ENCODE results near the gene ZNF428.

The ZNF428 gene

DNA sequence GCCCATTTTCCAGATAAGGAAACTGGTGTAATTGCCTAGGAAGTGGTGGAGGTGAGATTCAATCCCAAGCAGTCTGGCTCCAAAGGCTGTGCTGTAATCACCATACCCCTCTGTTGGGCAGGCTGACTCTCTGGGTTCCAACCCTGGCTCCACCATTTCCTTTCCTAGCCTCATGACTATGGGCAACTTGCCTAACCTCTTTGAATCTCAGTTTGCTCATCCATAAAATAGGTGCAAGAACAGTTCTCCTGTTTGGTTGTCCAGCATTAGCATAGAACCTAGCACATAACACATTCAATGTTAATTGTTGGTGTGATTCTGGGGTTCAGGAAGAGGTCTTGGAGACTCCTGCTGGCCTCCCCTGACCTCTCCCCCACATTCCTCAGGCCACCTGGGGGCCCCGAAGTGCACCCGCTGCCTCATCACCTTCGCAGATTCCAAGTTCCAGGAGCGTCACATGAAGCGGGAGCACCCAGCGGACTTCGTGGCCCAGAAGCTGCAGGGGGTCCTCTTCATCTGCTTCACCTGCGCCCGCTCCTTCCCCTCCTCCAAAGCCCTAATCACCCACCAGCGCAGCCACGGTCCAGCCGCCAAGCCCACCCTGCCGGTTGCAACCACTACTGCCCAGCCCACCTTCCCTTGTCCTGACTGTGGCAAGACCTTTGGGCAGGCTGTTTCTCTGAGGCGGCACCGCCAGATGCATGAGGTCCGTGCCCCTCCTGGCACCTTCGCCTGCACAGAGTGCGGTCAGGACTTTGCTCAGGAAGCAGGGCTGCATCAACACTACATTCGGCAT is 20.8 kb downstream of the ZNF428 start:
- H3K14ac ChIP-seq (ENCODE audit: low read length), result no peak overlapping the region
- no peak overlapping the region for H4K12ac ChIP-seq (ENCODE audit: low read depth, low read length)
- H3K4me1 ChIP-seq (ENCODE audit: control insufficient read depth in 1 of 2, insufficient read depth in 2 of 2, low read length in 2 of 2), result peaks cover 9 to 12% of the 10 kb centered on the region in 2 experiments
- H3K4ac ChIP-seq (ENCODE audit: low read depth, low read length), result no peak overlapping the region
- H2AFZ ChIP-seq (ENCODE audit: insufficient read depth, low read length, poor library complexity), result no peak overlapping the region
- H3K9ac ChIP-seq (ENCODE audit: low read length), result no peak overlapping the region
- no peak overlapping the region for H2BK5ac ChIP-seq (ENCODE audit: low read depth, low read length, poor library complexity)
- no peak overlapping the region for H3K27ac ChIP-seq (ENCODE audit: low read depth, low read length)
- no peak overlapping the region for H3K18ac ChIP-seq (ENCODE audit: low read length)
- H4K8ac ChIP-seq (ENCODE audit: low read depth, low read length), result no peak overlapping the region
- no peak for DNase-seq
- no CpG with 5 or more reads among the region's 19 CpGs for WGBS (ENCODE audit: extremely low coverage, insufficient coverage, insufficient read length)
- H3K9me3 ChIP-seq (ENCODE audit: insufficient read depth, low read depth, low read length), result no peaks in the 10 kb centered on the region
- H4K91ac ChIP-seq (ENCODE audit: low read depth, low read length), result no peak overlapping the region
- no peak overlapping the region for H3K4me2 ChIP-seq (ENCODE audit: low read length)
- H3K4me3 ChIP-seq (ENCODE audit: low read depth, low read length), result no peak overlapping the region
- H3K23ac ChIP-seq (ENCODE audit: low read length), result no peak overlapping the region
- H3K79me1 ChIP-seq (ENCODE audit: low read length), result peaks cover 13% of the 10 kb centered on the region
- no peaks in the 10 kb centered on the region for H3K27me3 ChIP-seq (ENCODE audit: insufficient read depth, low read length)
- peaks cover 9% of the 10 kb centered on the region for H3K79me2 ChIP-seq (ENCODE audit: control insufficient read depth, insufficient read depth, low read length, poor library complexity)
- H2BK12ac ChIP-seq (ENCODE audit: low read length), result no peak overlapping the region
- H3K36me3 ChIP-seq (ENCODE audit: control insufficient read depth in 1 of 2, insufficient read depth in 2 of 2, low read length in 2 of 2), result peaks cover 22 to 29% of the 10 kb centered on the region in 2 experiments
- no peak overlapping the region for H2AK5ac ChIP-seq (ENCODE audit: low read length)
- no peak overlapping the region for H2BK120ac ChIP-seq (ENCODE audit: insufficient read depth, low read length, poor library complexity)

GRCh38 chr19:43597876-43598275 is 21.6 kb downstream of the ZNF428 start:
- WGBS (ENCODE audit: extremely low coverage, insufficient coverage, insufficient read length), result no CpG with 5 or more reads among the region's 5 CpGs
- H3K9me3 ChIP-seq (ENCODE audit: insufficient read depth, low read depth, low read length), result peaks cover 1% of the 10 kb centered on the region
- H3K27ac ChIP-seq (ENCODE audit: low read depth, low read length), result no peak overlapping the region
- H2BK12ac ChIP-seq (ENCODE audit: low read length), result no peak overlapping the region
- no peak overlapping the region for H3K9ac ChIP-seq (ENCODE audit: low read length)
- no peak overlapping the region for H2BK5ac ChIP-seq (ENCODE audit: low read depth, low read length, poor library complexity)
- H4K12ac ChIP-seq (ENCODE audit: low read depth, low read length), result no peak overlapping the region
- peak overlapping the region; percentile 12 for H3K4ac ChIP-seq (ENCODE audit: low read depth, low read length)
- H3K23ac ChIP-seq (ENCODE audit: low read length), result no peak overlapping the region
- peaks cover 28 to 37% of the 10 kb centered on the region in 2 experiments for H3K36me3 ChIP-seq (ENCODE audit: control insufficient read depth in 1 of 2, insufficient read depth in 2 of 2, low read length in 2 of 2)
- H3K18ac ChIP-seq (ENCODE audit: low read length), result no peak overlapping the region
- peaks cover 9 to 12% of the 10 kb centered on the region in 2 experiments for H3K4me1 ChIP-seq (ENCODE audit: control insufficient read depth in 1 of 2, insufficient read depth in 2 of 2, low read length in 2 of 2)
- H3K4me3 ChIP-seq (ENCODE audit: low read depth, low read length), result no peak overlapping the region
- no peak for DNase-seq
- no peak overlapping the region for H2AK5ac ChIP-seq (ENCODE audit: low read length)
- H3K4me2 ChIP-seq (ENCODE audit: low read length), result no peak overlapping the region
- H2AFZ ChIP-seq (ENCODE audit: insufficient read depth, low read length, poor library complexity), result no peak overlapping the region
- H3K27me3 ChIP-seq (ENCODE audit: insufficient read depth, low read length), result no peaks in the 10 kb centered on the region
- H4K91ac ChIP-seq (ENCODE audit: low read depth, low read length), result no peak overlapping the region
- no peak overlapping the region for H4K8ac ChIP-seq (ENCODE audit: low read depth, low read length)
- H3K14ac ChIP-seq (ENCODE audit: low read length), result no peak overlapping the region
- H3K79me2 ChIP-seq (ENCODE audit: control insufficient read depth, insufficient read depth, low read length, poor library complexity), result peaks cover 9% of the 10 kb centered on the region
- peaks cover 13% of the 10 kb centered on the region for H3K79me1 ChIP-seq (ENCODE audit: low read length)
- no peak overlapping the region for H2BK120ac ChIP-seq (ENCODE audit: insufficient read depth, low read length, poor library complexity)

GRCh38 chr19:43596842-43597461 is 22.5 kb downstream of the ZNF428 start:
- peak overlapping the region; percentile 84 for H3K9ac ChIP-seq (ENCODE audit: low read length)
- peak overlapping the region; percentile 92 for H4K12ac ChIP-seq (ENCODE audit: low read depth, low read length)
- H2BK12ac ChIP-seq (ENCODE audit: low read length), result no peak overlapping the region
- WGBS (ENCODE audit: extremely low coverage, insufficient coverage, insufficient read length), result no CpG with 5 or more reads among the region's 7 CpGs
- H4K8ac ChIP-seq (ENCODE audit: low read depth, low read length), result peak overlapping the region; percentile 89
- H2BK5ac ChIP-seq (ENCODE audit: low read depth, low read length, poor library complexity), result peak overlapping the region; percentile 89
- H3K4me1 ChIP-seq (ENCODE audit: control insufficient read depth in 1 of 2, insufficient read depth in 2 of 2, low read length in 2 of 2), result peaks cover 9 to 12% of the 10 kb centered on the region in 2 experiments
- H3K36me3 ChIP-seq (ENCODE audit: control insufficient read depth in 1 of 2, insufficient read depth in 2 of 2, low read length in 2 of 2), result peaks cover 35 to 41% of the 10 kb centered on the region in 2 experiments
- H2AFZ ChIP-seq (ENCODE audit: insufficient read depth, low read length, poor library complexity), result peak overlapping the region; percentile 73
- no peak overlapping the region for H2BK120ac ChIP-seq (ENCODE audit: insufficient read depth, low read length, poor library complexity)
- peaks cover 1% of the 10 kb centered on the region for H3K9me3 ChIP-seq (ENCODE audit: insufficient read depth, low read depth, low read length)
- H3K4ac ChIP-seq (ENCODE audit: low read depth, low read length), result peak overlapping the region; percentile 3
- no peak overlapping the region for H3K18ac ChIP-seq (ENCODE audit: low read length)
- H3K79me2 ChIP-seq (ENCODE audit: control insufficient read depth, insufficient read depth, low read length, poor library complexity), result peaks cover 9% of the 10 kb centered on the region
- no peak overlapping the region for H3K23ac ChIP-seq (ENCODE audit: low read length)
- H3K4me3 ChIP-seq (ENCODE audit: low read depth, low read length), result peak overlapping the region; percentile 67
- peaks cover 13% of the 10 kb centered on the region for H3K79me1 ChIP-seq (ENCODE audit: low read length)
- H4K91ac ChIP-seq (ENCODE audit: low read depth, low read length), result peak overlapping the region; percentile 59
- peak overlapping the region; percentile 88 for H3K4me2 ChIP-seq (ENCODE audit: low read length)
- no peaks in the 10 kb centered on the region for H3K27me3 ChIP-seq (ENCODE audit: insufficient read depth, low read length)
- peak overlapping the region; percentile 84 for H3K27ac ChIP-seq (ENCODE audit: low read depth, low read length)
- DNase-seq, result no peak
- H3K14ac ChIP-seq (ENCODE audit: low read length), result peak overlapping the region; percentile 85
- peak overlapping the region; percentile 69 for H2AK5ac ChIP-seq (ENCODE audit: low read length)

DNA sequence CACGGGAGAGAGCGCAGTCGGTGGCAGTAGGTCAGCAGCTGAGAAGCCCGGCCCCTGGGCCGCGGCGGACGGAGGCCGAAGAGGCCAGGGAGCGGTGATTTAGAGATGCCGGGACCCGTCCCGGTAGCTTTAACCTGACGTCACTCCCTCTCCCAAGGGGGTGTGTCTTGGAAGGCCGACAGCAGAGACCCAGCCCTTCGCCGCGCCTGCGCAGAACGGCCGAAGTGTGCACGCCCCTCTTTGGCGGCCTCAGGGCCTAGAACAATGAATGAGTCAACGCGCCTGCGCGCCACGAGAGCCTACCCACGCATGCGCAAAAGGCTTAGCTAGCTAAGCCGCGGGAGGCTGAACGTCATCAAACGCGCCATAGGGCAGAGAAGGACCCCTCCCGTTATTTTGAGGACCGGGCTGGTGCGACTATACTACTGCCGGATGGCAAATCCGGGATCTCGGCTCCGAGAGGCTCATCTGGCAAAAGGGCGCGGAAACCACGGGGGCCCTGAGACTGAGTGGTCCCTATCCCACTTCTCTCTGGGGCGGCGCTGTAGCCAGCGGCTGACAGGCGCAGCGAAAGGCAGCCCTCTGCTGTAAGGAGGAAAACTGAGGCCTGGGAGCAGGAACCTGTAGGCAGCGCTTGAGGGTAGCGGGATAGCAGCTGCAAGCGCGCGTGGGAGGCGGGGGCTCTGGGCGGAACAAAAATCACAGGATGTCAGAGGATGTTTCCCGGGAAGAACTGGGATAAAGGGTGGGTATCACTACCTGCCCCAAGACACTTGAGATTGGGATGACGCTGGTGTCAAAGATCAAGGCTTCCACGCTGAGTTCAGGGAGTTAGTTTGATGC is 23.2 kb downstream of the ZNF428 start, which contains the start of the genes IRGQ and ZNF576:
Gene IRGQ, minus strand, starts transcription at position 136 of the 843 bp plus-strand sequence. CDS start 796 bp downstream, outside the sequence.
Gene ZNF576, plus strand, starts transcription at position 597 of the 843 bp plus-strand sequence. CDS start 514 bp downstream, outside the sequence.
- Histone ChIP-seq H3K18ac (ENCODE audit: low read length) (peak within 1 kb of the TSS; percentile 96), H3K4me3 (ENCODE audit: low read depth, low read length) (peak within 1 kb of the TSS; percentile 75), H3K36me3 (ENCODE audit: control insufficient read depth in 1 of 2, insufficient read depth in 2 of 2, low read length in 2 of 2) (peaks cover 40 to 42% of the 10 kb centered on the region in 2 experiments), H3K4me1 (ENCODE audit: control insufficient read depth in 1 of 2, insufficient read depth in 2 of 2, low read length in 2 of 2) (peaks cover 9 to 12% of the 10 kb centered on the region in 2 experiments), H3K23ac (ENCODE audit: low read length) (no peak within 1 kb of the TSS), H3K79me2 (ENCODE audit: control insufficient read depth, insufficient read depth, low read length, poor library complexity) (peaks cover 9% of the 10 kb centered on the region), H3K79me1 (ENCODE audit: low read length) (peaks cover 13% of the 10 kb centered on the region), H3K14ac (ENCODE audit: low read length) (peak within 1 kb of the TSS; percentile 85), H2AFZ (ENCODE audit: insufficient read depth, low read length, poor library complexity) (peak within 1 kb of the TSS; percentile 73), H2AK5ac (ENCODE audit: low read length) (peak within 1 kb of the TSS; percentile 85), H3K9ac (ENCODE audit: low read length) (peak within 1 kb of the TSS; percentile 84), H3K27me3 (ENCODE audit: insufficient read depth, low read length) (no peaks in the 10 kb centered on the region), H2BK5ac (ENCODE audit: low read depth, low read length, poor library complexity) (peak within 1 kb of the TSS; percentile 89), H3K4me2 (ENCODE audit: low read length) (peak within 1 kb of the TSS; percentile 88), H3K27ac (ENCODE audit: low read depth, low read length) (peak within 1 kb of the TSS; percentile 84), H4K8ac (ENCODE audit: low read depth, low read length) (peak within 1 kb of the TSS; percentile 89), H3K4ac (ENCODE audit: low read depth, low read length) (peak within 1 kb of the TSS; percentile 84), H3K9me3 (ENCODE audit: insufficient read depth, low read depth, low read length) (peaks cover 3% of the 10 kb centered on the region), H4K91ac (ENCODE audit: low read depth, low read length) (peak within 1 kb of the TSS; percentile 59), H2BK120ac (ENCODE audit: insufficient read depth, low read length, poor library complexity) (peak within 1 kb of the TSS; percentile 70), H2BK12ac (ENCODE audit: low read length) (peak within 1 kb of the TSS; percentile 48), H4K12ac (ENCODE audit: low read depth, low read length) (peak within 1 kb of the TSS; percentile 92)
- WGBS (ENCODE audit: extremely low coverage, insufficient coverage, insufficient read length), result no CpG with 5 or more reads among the region's 60 CpGs
- DNase-seq, result peak; percentile 100

Measured in trophoblast cell (in vitro differentiated cells and primary cell).